ENCODE results near the gene OR5C1. TPM values are rescaled to one million over a fixed set of nuclear protein-coding genes. Genes with fewer than 3 reads are reported as not detected.

OR5C1 gene
- total RNA-seq, 1 experiment from 2014 or later, result not detected

DNA sequence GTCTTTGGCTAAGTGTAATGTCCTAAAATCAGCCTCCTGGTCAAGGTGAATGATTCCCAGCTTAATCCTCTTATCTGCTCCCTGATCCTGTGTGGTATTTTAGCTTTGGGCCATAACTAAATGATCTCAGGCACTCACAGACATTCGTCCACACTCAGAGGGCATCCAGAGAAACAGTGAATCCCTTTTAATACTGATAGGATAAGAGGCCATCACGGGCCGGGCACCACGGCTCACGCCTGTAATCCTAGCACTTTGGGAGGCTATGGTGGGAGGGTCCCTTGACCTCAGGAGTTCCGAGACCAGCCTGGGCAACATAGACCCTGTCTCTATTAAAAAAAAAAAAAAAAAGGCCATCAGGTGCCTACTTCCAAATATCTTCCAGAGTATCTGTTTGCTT, 33.3 kb downstream of the OR5C1 start:
- Mint-ChIP-seq H3K36me3 (ENCODE audit: insufficient read depth in 1 of 3, low read depth in 3 of 3) (peaks cover 27 to 61% (median 55%) of the 10 kb centered on the region in 3 experiments; a peak in 6 of 7 replicates), H3K9me3 (no peaks in the 10 kb centered on the region), H3K27ac (no peak overlapping the region), H3K27me3 (ENCODE audit: low read depth) (no peaks in the 10 kb centered on the region), H3K4me1 (peaks cover 6 to 8% of the 10 kb centered on the region in 2 experiments), H3K4me3 (no peak overlapping the region)
- no peaks in the 10 kb centered on the region for H3K23me2 ChIP-seq (ENCODE audit: insufficient read length, low read depth, low read length, poor library complexity, severe bottlenecking)
- no peak overlapping the region for H3K56ac ChIP-seq (ENCODE audit: insufficient read length, low read depth, low read length)
- H3K79me2 ChIP-seq (ENCODE audit: insufficient read depth, low read length), result peaks cover 11% of the 10 kb centered on the region; the same call in 1 of the 2 replicates
- H2BK5ac ChIP-seq (ENCODE audit: insufficient read length, low read length), result no peak overlapping the region
- H3K18ac ChIP-seq (ENCODE audit: insufficient read length, low read depth, low read length), result no peak overlapping the region
- no peak overlapping the region for H2BK20ac ChIP-seq (ENCODE audit: low read depth, low read length, poor library complexity, severe bottlenecking)
- H2BK15ac ChIP-seq (ENCODE audit: low read depth, low read length), result no peak overlapping the region
- H3T11ph ChIP-seq (ENCODE audit: low read length), result no peak overlapping the region
- no peak overlapping the region for H3K4ac ChIP-seq (ENCODE audit: low read depth, low read length)
- H3K4me1 ChIP-seq (ENCODE audit: insufficient read depth, low read length), result no peaks in the 10 kb centered on the region
- no peak overlapping the region for H4K5ac ChIP-seq (ENCODE audit: insufficient read length, low read depth, low read length)
- no peak overlapping the region for H2AK5ac ChIP-seq (ENCODE audit: insufficient read length, low read length)
- peaks cover 8% of the 10 kb centered on the region for H3K79me1 ChIP-seq (ENCODE audit: insufficient read depth, low read depth, low read length, poor library complexity, severe bottlenecking)
- no CpG with 5 or more reads among the region's 6 CpGs for WGBS (ENCODE audit: extremely low coverage, insufficient read length, low lambda C conversion rate)
- no peak overlapping the region for H3K9ac ChIP-seq (ENCODE audit: extremely low read depth, insufficient read length, low read length)
- H3K27me3 ChIP-seq (ENCODE audit: insufficient read depth, low read length), result no peaks in the 10 kb centered on the region
- no peak overlapping the region for H4K91ac ChIP-seq (ENCODE audit: insufficient read length, low read depth, low read length)
- H2BK120ac ChIP-seq (ENCODE audit: low read depth, low read length, poor library complexity, severe bottlenecking), result no peak overlapping the region
- no peak overlapping the region for H3K4me2 ChIP-seq (ENCODE audit: insufficient read depth, insufficient read length, low read length)
- H3K9me3 ChIP-seq (ENCODE audit: control insufficient read depth, low read depth, low read length), result no peaks in the 10 kb centered on the region
- no peak overlapping the region for H3K14ac ChIP-seq (ENCODE audit: insufficient read depth, low read length)
- no peak overlapping the region for H4K8ac ChIP-seq (replicated peaks; ENCODE audit: insufficient read length, low read depth, low read length)
- no peak overlapping the region for H3K23ac ChIP-seq (ENCODE audit: insufficient read length, low read depth, low read length)
- H4K20me1 ChIP-seq (ENCODE audit: control insufficient read depth, insufficient read depth, insufficient read length), result no peaks in the 10 kb centered on the region
- H2BK12ac ChIP-seq (ENCODE audit: insufficient read length, low read depth, low read length), result no peak overlapping the region
- TF ChIP-seq CTCF (conservative IDR thresholded peaks at IDR 0.05), result no peak
- no peak overlapping the region for H3K27ac ChIP-seq (ENCODE audit: insufficient read length, low read depth, low read length)
- H2AFZ ChIP-seq (ENCODE audit: low read length), result no peak overlapping the region
- no peak for DNase-seq

Measured in H9 (cell line).